Fibroblast of villous mesenchyme (primary cell): ENCODE measurements around the gene CASKIN1. TPM values are rescaled to one million over a fixed set of nuclear protein-coding genes. Genes with fewer than 3 reads are reported as not detected.
"Not testable (repeated sequence)": the region's sequence is repeated elsewhere in the genome, so short reads cannot be mapped to it uniquely, and the experiment has no call there.

Source experiments
- DNase-seq: peaks from one replicate; pipeline ENCODE4 v3.0.0-alpha.2; 2010; ENCODE audit warnings: low read depth
- H3K4me3 ChIP-seq: 2 replicates; pipeline ENCODE4 v1.5.1; 2011; ENCODE audit warnings: low read depth, mild to moderate bottlenecking, low read length
- CTCF ChIP-seq: IDR thresholded peaks from 2 replicates; pipeline ENCODE4 v1.5.1; 2012; ENCODE audit warnings: low read depth, mild to moderate bottlenecking, low read length; ENCODE audit not compliant: insufficient read depth
- total RNA-seq: library from RNA; depleted of rRNA; stranded (reverse); fragments of >200 nt; gene quantifications from 2 replicates; pipeline ENCODE4 v1.2.3, GENCODE V29; 2012

The CASKIN1 gene
- total RNA-seq, 1 donor = 0.86 TPM

GRCh38 chr16:2242598-2242997 lies 46.2 kb upstream of the CASKIN1 start:
- TF ChIP-seq CTCF = no peak
- no peak for DNase-seq
- no peak overlapping the region for H3K4me3 ChIP-seq

GRCh38 chr16:2240331-2240730 lies 43.9 kb upstream of the CASKIN1 start:
- H3K4me3 ChIP-seq, DNase-seq: not testable (repeated sequence)

GRCh38 chr16:2238838-2239675 lies 42.7 kb upstream of the CASKIN1 start:
- no peak for DNase-seq

GRCh38 chr16:2238150-2238837 lies 41.9 kb upstream of the CASKIN1 start:
- no peak for DNase-seq
- no peak overlapping the region for H3K4me3 ChIP-seq
- no peak for TF ChIP-seq CTCF

More at GRCh38 chr16:2238838-2239675, 42.7 kb upstream of the CASKIN1 start:
- no peak for TF ChIP-seq CTCF
- H3K4me3 ChIP-seq = no peak overlapping the region

GRCh38 chr16:2237493-2238149 lies 41.2 kb upstream of the CASKIN1 start:
- no peak for DNase-seq
- TF ChIP-seq CTCF = no peak
- no peak overlapping the region for H3K4me3 ChIP-seq

GRCh38 chr16:2237102-2237482 lies 40.7 kb upstream of the CASKIN1 start:
- H3K4me3 ChIP-seq = peak overlapping the region; percentile 43
- DNase-seq = no peak
- TF ChIP-seq CTCF = no peak
